Testis (tissue), 3 donors: ENCODE results near the gene ASB4. TPM values are rescaled to one million over a fixed set of nuclear protein-coding genes. Genes with fewer than 3 reads are reported as not detected.
"Not testable (repeated sequence)": the region's sequence is repeated elsewhere in the genome, so short reads cannot be mapped to it uniquely, and the experiment has no call there.

Experiments used
- DNase-seq: peaks from one replicate; pipeline ENCODE4 v3.0.0-alpha.2; 2019
- H3K27ac ChIP-seq, 2 donors: fragments of 200-600 bp; sonication (generic); one replicate each; pipeline ENCODE4 v1.5.1; 2019
- H3K27me3 ChIP-seq: fragments of 200-600 bp; sonication (generic); one replicate; pipeline ENCODE4 v1.5.1; 2019
- H3K36me3 ChIP-seq: fragments of 200-600 bp; sonication (generic); one replicate; pipeline ENCODE4 v1.5.1; 2017; ENCODE audit warnings: low read depth; ENCODE audit errors: missing control alignments
- H3K4me1 ChIP-seq: fragments of 200-600 bp; sonication (generic); one replicate; pipeline ENCODE4 v1.5.1; 2019
- H3K4me3 ChIP-seq, 2 donors: fragments of 200-600 bp; sonication (generic); one replicate each; pipeline ENCODE4 v1.5.1; 2017 to 2019
- H3K9me3 ChIP-seq: fragments of 200-600 bp; sonication (generic); one replicate; pipeline ENCODE4 v1.5.1; 2017
- CTCF ChIP-seq, 3 experiments: fragments of 450-650 bp in 2 of 3; fragments of 200-600 bp in 1 of 3; sonication (generic) in 1 of 3; IDR thresholded peaks; one replicate each; pipeline ENCODE4 v1.5.1; 2016 to 2019; ENCODE audit warnings: antibody characterized with exemption in 3 of 3, mild to moderate bottlenecking in 2 of 3, moderate library complexity in 1 of 3
- POLR2A ChIP-seq: fragments of 450-650 bp; IDR thresholded peaks from one replicate; pipeline ENCODE4 v1.6.1; 2017; ENCODE audit warnings: antibody characterized with exemption, mild to moderate bottlenecking, moderate library complexity
- WGBS, 2 donors: methylation state at CpG; one replicate each; pipeline ENCODE4 v1.1.5; 2018; 5-methylcytosine and 5-hydroxymethylcytosine counted together
- intact Hi-C: fragments of 100-400 bp; cut with DNase I; formaldehyde crosslinking; loops from one replicate; pipeline ENCODE4 v1.15.1; 2023; ENCODE audit warnings: low total_unique reads
- polyA plus RNA-seq: library from polyadenylated mRNA; stranded (reverse); fragments of 350-450 nt; fragmentation: Illumina TruSeq; extraction: RNeasy Lipid Tissue Mini Kit (QIAGEN cat#74804); gene quantifications from one replicate; pipeline ENCODE4 v1.2.3, GENCODE V29; 2014; ENCODE audit warnings: low read depth, low replicate concordance; ENCODE audit not compliant: insufficient read depth
- total RNA-seq, 2 donors: library from RNA; depleted of rRNA; stranded (reverse); fragments of >200 nt; gene quantifications; one replicate each; pipeline ENCODE4 v1.2.3, GENCODE V29; 2016

Gene ASB4
- total and polyA plus RNA-seq, 3 donors from 2014 or later: 0.12 to 1.9 (median 1.0) TPM

- WGBS, 2 donors: 17 to 18% methylated on average over 6 of the region's 6 CpGs
- no peak overlapping the region for H3K4me3 ChIP-seq
- H3K36me3 ChIP-seq: no peaks in the 10 kb centered on the region
- no peaks in the 10 kb centered on the region for H3K27me3 ChIP-seq
- peak overlapping the region; percentile 88 to 94 for H3K27ac ChIP-seq
- H3K9me3 ChIP-seq: no peaks in the 10 kb centered on the region
- peak; percentile 97 for DNase-seq
- H3K4me1 ChIP-seq: peaks cover 35% of the 10 kb centered on the region
- TF ChIP-seq CTCF (IDR thresholded peaks at IDR 0.05) (no peak), POLR2A (no peak)
- intact Hi-C loops: loop anchor here (10.0 kb wide), 1 partner anchor 55 kb away; no protein-coding TSS in a partner anchor
Observed at GRCh38 chr7:95549818-95550529, 64.2 kb downstream of the ASB4 start.

- intact Hi-C loops: no loop called here
- H3K4me1 ChIP-seq: peaks cover 32% of the 10 kb centered on the region
- WGBS, 2 donors: 23 to 32% methylated on average over 4 of the region's 4 CpGs
Observed at GRCh38 chr7:95550546-95550945, 64.8 kb downstream of the ASB4 start.

GRCh38 chr7:95552010-95552926 lies 66.5 kb downstream of the ASB4 start:
- intact Hi-C loops, H3K27ac ChIP-seq, H3K27me3 ChIP-seq, H3K9me3 ChIP-seq, H3K36me3 ChIP-seq: not testable (repeated sequence)
- peaks cover 29% of the 10 kb centered on the region for H3K4me1 ChIP-seq
- peak overlapping the region in 1 of 2 donors; percentile 11 for H3K4me3 ChIP-seq
- DNase-seq: peak; percentile 51
- WGBS, 2 donors: 63 to 65% methylated on average over 13 to 42 of the region's 45 CpGs

More at GRCh38 chr7:95550546-95550945, 64.8 kb downstream of the ASB4 start:
- no peak overlapping the region for H3K4me3 ChIP-seq
- TF ChIP-seq POLR2A (no peak), CTCF (IDR thresholded peaks at IDR 0.05) (no peak)
- no peaks in the 10 kb centered on the region for H3K9me3 ChIP-seq
- H3K27ac ChIP-seq: peak overlapping the region; percentile 88 to 94
- peak; percentile 31 for DNase-seq
- H3K36me3 ChIP-seq: no peaks in the 10 kb centered on the region
- no peaks in the 10 kb centered on the region for H3K27me3 ChIP-seq

- H3K4me1 ChIP-seq: peaks cover 20% of the 10 kb centered on the region
Observed at GRCh38 chr7:95553939-95554338, 68.2 kb downstream of the ASB4 start.

More at GRCh38 chr7:95553939-95554338, 68.2 kb downstream of the ASB4 start:
- DNase-seq: no peak
- WGBS, 2 donors: 77 to 86% methylated on average over 2 of the region's 2 CpGs
- H3K36me3 ChIP-seq: no peaks in the 10 kb centered on the region
- intact Hi-C loops: no loop called here
- TF ChIP-seq CTCF (IDR thresholded peaks at IDR 0.05): no peak
- no peak for TF ChIP-seq POLR2A
- H3K9me3 ChIP-seq: no peaks in the 10 kb centered on the region
- no peak overlapping the region for H3K4me3 ChIP-seq
- H3K27ac ChIP-seq: no peak overlapping the region
- H3K27me3 ChIP-seq: no peaks in the 10 kb centered on the region
